ENCODE measurements around the gene ASB13.

The ASB13 gene

DNA sequence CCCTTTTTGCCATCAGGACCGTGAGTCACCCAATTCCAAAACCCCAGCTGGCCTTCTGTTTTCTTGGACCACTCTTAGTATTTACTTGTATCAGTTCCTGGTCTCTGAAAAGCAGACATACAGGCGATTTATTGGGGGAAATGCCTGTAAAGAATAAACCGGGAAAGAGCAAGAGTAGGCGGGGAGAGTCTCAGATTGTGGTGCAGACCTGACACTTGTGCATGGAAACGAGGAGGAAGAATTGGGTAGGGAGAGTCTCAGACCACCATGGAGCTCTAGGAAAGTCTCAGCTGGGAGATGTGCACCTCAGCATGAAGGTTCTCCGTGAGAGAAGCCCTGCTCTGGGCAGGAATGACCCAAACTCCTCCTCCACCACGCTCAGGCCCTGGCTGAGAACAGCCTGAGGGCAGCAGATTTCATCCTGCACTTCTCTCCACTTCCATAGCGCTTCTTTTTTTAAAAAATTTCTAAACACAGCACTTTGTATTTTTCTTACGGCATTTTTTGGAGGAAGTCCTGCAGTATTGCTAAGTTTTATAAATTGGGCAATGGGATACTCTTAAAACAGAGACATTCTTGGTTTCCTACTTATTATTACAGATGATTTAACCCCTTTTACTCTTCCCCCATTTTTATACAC is 12.1 kb upstream of the ASB13 start:
- DNase-seq, result no peak
- in situ Hi-C loops (cut with HindIII; ENCODE audit: low pct_ligation_motif_present, low pct_unique_long_range_greater_than_20kb, low sequenced_read_pairs), result no loop called here

DNA sequence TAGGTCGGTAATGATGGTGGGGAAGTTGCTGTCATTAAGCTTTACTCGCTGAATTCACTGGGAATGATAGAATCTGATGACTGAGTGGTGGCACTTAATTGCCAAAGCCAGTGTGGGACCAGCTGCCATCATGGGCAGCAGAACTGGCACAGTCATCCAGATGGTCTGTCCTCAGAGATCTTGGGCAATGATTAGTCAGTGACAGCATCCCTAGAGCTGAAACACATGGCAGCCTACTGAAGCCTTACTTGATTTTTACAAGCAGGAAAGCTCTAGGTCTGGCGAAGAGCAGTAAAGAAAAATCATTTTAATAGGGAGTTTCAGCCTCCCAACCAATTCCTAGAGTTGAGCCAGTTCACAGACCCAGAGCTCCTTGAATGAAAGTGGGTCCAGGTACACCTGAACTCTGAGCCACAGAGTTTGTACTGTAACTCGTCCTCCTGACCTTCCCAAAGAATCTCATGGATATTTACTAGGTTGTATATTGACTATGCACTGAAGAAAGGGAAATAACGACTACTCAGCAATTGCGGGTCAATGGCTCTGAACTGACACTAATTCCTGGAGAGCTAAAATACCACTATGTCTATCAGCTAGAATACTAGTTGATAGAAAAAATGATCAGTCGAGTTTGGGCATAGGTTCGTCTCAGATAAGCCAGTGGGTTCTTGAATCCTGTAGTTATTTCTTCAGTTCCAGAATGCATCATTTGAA is 4.4 kb upstream of the ASB13 start:
- no peak for DNase-seq
- in situ Hi-C loops (cut with HindIII; ENCODE audit: low pct_ligation_motif_present, low pct_unique_long_range_greater_than_20kb, low sequenced_read_pairs), result no loop called here

DNA sequence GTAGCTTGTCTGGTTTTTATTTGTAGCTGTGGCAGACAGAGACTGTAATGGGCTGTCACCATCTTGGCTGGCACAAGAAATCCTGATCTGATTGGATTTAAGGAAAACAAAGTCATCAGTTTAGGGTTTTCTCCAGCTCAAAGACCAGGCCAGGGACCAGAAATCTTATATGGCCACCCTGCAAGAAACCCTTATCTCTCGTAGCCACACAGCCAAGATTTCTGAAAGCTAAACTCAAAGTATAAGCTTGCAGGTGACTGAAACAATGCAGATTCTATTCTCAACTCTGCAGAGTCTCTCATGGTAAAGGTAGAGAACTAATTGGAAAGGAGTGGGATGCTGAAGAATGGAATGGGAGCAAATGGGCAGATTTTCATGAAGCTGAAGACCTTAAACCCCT is 3.2 kb upstream of the ASB13 start:
- DNase-seq, result no peak
- in situ Hi-C loops (cut with HindIII; ENCODE audit: low pct_ligation_motif_present, low pct_unique_long_range_greater_than_20kb, low sequenced_read_pairs), result no loop called here

DNA sequence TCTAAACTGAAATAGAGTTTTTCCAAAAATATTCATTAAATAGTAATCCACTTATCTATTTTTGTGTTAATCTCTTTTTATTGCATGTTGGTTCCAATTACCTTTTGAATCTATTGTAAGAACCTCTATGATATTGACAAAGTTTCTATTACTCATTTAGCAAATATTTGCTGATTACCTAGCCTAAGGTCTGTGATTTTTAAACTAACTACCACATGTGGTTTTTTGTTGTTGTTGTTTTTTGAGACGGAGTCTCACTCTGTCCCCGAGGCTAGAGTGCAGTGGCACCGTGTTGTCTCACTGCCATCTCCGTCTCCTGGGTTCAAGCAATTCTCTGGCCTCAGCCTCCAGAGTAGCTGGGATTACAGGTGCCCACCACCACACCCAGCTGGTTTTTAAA is 2.0 kb upstream of the ASB13 start:
- DNase-seq, result no peak
- in situ Hi-C loops (cut with HindIII; ENCODE audit: low pct_ligation_motif_present, low pct_unique_long_range_greater_than_20kb, low sequenced_read_pairs), result no loop called here

DNA sequence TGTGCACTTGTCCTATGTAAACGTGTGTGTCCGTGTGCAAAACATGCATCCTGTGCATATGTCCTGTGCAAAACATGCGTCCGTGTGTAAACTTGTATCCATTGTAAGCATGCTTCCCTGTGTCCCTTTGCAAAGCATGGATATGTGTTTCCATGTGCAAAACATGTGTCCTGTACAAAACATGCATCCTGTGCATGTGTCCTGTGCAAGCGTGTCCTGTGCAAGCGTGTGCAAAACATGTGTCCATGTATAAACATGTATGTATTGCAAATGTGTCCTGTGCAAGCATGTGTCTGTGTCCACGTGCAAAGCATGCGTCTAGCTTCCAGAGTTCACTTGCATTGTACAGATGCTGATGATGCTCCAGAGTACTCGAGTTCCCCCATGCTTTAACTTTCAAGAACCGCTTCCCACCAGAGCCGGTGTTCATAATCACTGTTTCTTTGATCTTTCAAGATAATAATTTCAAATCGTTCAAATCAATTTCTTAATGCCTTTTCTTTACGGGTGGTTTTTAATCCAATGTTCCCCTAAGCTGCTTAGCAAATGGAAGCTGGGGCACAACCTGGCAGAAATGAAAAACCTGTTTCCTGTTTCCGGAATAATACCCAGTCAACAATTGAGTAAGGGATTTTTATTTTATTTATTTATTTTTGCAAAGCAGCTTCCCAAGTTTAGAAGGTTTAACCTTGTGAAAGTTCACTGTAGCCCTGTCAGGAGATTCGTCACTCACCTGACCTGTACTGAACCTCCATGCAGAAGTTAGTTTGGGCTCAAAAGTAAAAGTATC is 641 bp upstream of the ASB13 start:
- in situ Hi-C loops (cut with HindIII; ENCODE audit: low pct_ligation_motif_present, low pct_unique_long_range_greater_than_20kb, low sequenced_read_pairs), result no loop called here
- DNase-seq, result no peak

DNA sequence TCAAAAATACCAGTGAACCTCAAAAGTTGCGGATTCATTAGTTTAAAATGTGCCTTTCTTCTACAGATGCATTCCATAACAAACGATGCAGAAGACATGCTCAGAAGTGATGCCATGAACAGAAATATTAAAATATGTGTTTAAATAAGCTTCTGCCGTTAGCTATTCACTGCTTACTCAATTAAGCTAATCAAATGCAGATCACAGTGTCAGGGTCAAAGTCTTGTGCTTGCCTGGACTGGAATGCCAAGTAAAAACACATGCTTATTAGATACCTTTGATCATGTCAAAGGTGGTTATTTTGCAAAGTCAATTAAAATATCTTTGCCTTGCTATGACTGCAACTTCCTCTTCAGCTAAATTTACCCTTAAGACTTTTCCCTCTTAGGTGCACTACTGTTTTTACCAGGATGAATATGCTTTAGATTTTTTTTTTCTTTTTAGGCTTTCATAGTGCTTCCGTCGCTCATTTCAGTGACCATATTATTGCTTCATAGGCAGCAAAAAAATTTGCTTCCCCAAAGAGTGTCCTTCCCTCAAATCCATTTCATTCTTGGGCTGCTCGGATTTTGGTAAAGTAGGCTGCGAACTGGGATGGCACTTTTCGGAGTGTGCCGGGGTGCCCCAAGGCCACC is 905 bp downstream of the ASB13 start:
- in situ Hi-C loops (cut with HindIII; ENCODE audit: low pct_ligation_motif_present, low pct_unique_long_range_greater_than_20kb, low sequenced_read_pairs), result no loop called here
- DNase-seq, result no peak

DNA sequence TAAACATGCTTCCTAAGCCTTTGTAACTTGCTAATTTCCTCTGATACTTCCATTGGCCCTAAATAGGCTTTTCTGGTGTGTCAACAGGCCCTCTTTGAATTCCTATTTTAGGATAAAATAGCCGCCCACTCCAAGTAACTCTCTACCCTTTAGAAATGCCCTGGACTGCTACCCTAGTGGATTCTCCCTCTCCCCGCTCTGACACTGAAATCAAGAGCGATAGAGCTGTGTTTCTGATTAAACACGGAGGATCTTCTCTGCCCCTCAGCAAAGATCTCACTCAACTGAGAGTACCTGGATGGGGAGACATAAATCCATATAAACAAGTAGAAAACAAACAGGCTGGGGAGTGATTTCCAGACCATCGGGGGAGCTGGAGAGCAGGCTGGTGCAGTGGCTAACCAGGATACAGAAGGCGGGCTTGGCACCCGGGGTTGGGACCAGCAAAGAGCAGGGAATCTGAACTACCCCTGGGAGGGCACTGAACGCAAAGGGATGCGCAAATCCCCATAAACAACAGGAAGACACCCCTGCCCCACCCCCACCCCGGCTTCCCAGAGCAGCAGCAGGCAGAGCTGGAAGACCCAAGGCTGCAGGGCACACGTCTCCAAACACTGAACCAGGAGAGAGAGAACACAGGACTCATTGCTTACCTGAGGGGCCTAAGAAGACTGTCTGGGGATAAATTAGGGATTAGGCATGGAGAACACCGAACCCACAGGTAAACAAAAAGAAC is 2.5 kb downstream of the ASB13 start:
- in situ Hi-C loops (cut with HindIII; ENCODE audit: low pct_ligation_motif_present, low pct_unique_long_range_greater_than_20kb, low sequenced_read_pairs), result no loop called here
- DNase-seq, result no peak

DNA sequence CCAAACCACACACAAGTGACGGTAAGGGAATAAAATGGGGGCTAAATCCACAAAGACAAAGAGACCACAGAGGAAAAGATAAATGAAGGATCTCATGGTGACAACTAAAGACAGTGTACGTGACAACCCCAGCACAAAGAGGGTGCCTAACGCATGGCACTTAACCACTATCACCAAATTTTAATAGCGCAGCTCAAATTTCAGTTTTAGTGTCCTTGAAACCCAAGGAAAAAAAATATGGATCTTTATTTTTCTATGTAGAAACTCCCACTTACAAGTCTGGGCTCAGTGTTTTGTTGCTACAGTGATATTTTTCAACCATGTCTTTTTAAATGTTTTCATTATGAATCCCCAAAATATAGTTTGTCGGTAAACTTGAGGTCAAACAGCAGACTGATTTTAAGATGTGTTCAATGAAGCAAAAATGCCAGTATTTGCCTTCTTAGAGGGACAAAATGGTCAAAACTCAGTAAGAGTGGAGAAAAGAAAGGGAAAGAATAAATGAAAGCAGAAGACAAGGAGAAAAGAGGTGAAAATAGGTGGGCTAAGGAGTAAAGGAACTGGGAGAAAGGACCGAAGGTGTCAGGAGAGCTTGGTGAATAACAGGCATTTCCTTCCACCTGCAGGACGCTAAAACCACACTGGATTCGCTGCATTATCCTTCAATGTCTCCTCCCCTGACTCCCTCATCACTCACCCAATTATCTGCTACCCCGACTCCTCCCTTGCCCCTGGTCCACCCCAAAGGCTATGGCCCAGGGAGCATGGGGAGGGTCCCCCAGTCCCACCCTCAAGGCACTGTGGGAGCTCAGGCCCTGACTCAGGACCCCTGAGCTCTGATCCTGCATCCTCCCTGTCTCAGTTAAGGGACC is 3.5 kb downstream of the ASB13 start:
- DNase-seq, result no peak
- in situ Hi-C loops (cut with HindIII; ENCODE audit: low pct_ligation_motif_present, low pct_unique_long_range_greater_than_20kb, low sequenced_read_pairs), result no loop called here

DNA sequence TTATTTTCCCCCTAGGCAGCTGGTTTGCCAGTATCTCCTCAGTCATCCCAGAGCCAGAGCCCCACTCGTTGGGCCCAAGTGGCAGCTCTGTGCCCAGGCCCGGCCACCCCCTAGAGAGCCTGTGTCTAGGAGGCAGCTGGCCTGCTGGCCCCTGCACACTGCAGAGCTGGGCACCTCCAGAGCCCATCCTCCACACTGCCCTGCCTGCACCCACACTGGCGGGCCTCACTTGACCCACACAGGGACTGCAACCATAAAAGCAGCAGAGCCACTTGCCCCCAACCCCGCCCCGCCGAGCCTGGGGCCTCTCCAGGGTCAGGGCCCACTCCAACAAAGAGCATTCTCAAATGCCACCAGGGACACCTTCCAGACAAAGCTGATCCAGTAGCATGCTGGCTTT is 5.4 kb downstream of the ASB13 start:
- in situ Hi-C loops (cut with HindIII; ENCODE audit: low pct_ligation_motif_present, low pct_unique_long_range_greater_than_20kb, low sequenced_read_pairs), result no loop called here
- DNase-seq, result no peak

DNA sequence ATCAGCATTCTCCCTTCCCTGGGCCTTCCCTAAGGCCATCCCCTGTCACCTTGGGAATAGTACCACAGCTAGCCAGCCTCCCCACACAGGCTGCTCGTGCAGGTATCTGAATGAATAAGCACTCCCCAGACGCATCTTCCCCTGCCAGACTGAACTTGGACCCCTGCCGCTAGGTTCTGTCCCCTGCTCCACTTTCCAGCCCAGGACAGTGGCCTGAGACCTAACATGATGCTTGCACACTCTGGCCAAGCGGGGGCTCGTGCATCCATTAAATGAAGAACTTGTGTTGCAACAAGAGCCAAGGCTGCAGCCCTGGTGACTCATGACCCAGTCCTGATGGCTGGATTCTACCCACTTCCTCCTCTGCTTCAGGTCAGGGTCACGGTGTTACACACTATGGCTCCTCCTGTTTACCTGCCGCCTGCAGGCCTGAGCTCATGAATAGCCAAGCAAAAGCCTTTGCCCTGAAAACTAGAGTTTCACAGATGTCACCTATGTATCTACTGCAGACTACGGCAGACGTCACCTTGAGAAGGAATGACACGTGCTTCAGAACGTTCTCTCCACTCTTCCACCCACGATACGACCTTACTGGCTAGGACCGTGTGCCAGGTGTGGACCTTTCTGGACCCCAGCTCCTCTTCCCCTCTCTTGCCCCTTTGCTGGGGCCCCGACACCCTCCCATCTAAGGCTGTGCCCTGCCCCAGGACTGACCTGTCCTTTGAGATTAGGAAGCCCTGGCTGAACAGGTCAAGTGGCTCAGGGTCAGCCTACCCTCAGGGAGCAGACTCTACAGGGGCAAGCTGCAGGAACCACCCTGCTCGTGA is 6.5 kb downstream of the ASB13 start:
- peak; percentile 43 for DNase-seq
- in situ Hi-C loops (cut with HindIII; ENCODE audit: low pct_ligation_motif_present, low pct_unique_long_range_greater_than_20kb, low sequenced_read_pairs), result no loop called here

DNA sequence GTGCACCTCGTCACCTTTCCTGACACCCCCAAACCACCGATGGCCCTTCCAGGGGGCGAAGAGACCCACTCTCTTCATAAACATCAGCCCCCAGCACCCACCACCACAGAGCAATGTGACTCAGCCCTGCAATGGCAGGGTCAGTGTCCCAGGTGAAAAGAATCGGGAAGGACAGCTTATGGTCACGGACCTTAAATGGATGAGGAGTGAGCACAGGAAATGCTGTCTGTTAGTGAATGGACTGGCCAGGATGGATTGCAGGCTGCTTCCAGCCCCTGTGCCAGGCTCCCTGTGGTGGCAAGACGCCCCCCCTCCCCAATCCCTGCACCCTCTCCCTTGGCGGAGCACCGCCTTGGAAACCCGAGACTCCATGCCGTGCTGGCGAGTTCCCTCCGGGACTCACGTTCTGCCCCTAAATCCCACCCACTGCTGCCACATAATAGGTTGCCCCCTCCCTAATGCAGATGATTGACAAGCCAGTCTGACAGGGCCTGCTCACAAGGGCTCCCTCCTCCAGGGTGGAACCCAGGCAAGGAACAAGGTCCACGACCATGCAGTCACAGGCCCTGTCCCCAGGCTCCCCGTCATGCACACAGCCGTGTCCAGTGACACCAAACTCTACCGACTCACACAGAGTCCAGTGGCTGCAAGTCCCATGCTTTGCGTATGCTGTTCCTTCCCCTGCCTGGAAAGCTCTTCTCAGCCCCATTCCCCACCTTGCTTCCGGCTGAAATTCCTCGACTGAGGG is 7.3 kb downstream of the ASB13 start:
- no peak for DNase-seq
- in situ Hi-C loops (cut with HindIII; ENCODE audit: low pct_ligation_motif_present, low pct_unique_long_range_greater_than_20kb, low sequenced_read_pairs), result no loop called here

DNA sequence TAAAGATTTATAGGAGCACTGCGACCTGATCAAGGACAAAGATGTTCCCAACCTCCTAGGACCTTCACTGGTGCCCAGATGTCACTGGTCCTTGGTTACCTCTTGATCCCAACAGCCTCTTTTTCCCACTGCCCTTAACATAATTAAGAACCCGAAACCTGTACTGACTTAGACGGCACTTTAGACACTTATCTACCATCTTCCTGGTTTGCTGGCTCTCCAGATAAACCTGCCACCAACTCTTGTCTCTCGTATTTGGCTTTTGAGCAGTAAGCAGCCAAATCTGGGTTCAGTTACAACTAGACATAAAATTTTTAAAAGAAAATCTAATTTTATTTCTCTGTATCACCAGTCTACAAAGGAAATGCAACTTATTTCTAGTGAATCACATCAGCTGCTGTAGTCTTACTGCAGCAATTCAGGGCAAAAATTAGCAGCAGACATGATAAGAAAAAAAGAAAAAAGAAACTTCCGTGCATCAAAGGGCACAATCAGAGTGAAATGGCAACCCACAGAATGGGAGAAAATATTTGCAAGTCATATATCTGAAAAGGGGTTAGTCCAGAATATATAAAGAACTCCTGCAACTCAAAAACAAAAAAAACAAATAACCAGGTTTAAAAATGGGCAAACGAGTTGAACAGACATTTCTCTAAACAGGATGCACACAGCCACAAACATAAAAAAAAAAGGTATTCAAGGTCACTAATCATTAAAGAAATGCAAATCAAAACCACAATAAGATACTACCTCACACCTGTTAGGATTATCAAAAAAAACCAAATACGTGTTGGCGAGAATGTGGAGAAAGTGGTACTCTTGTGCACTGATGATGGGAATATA is 9.4 kb downstream of the ASB13 start:
- in situ Hi-C loops (cut with HindIII; ENCODE audit: low pct_ligation_motif_present, low pct_unique_long_range_greater_than_20kb, low sequenced_read_pairs), result no loop called here
- DNase-seq, result no peak

DNA sequence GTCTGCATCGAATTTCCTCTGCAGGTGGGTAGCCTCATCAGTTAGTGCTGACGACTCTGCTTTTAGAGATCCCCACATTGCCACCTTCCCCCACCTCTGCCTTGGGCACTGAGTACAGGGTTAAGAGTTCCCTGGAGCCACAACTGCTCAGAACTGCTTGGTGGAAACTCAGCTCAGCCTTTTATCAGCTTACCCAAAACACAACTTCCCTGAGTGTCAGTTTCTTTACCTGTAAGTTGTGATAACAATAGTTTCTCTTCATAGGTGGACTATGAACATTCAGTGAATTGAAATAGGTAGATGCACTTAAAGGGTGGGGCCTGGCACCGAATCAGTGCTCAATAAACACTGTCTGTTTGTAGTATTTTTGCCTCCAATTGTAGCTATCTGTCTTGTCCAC is 11.3 kb downstream of the ASB13 start:
- in situ Hi-C loops (cut with HindIII; ENCODE audit: low pct_ligation_motif_present, low pct_unique_long_range_greater_than_20kb, low sequenced_read_pairs), result no loop called here
- no peak for DNase-seq

DNA sequence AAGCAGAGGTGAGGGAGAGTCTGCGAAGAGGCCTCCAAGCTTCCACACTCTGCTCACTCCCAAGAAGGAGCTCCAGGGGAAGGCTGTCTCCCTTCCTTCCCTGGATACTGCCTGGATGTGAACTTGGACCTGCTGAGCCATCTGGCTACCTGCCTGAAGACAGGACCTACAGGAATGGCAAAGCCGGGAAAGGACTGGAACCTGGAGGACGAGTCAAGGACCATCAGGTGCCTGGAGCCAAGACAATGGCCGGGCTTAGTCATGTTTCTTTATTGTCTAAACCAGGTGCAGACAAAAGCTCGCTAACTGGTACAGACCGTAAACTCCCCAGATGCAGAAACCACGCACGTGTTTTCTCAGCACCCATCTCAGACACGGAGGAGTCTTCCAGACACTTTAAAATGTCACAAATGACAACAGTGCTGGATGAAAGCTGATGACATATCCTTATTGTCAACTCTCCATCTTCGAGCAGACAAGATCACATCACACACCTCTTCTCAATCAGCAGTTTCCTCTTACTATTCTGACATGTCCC is 12.1 kb downstream of the ASB13 start:
- in situ Hi-C loops (cut with HindIII; ENCODE audit: low pct_ligation_motif_present, low pct_unique_long_range_greater_than_20kb, low sequenced_read_pairs), result no loop called here

DNA sequence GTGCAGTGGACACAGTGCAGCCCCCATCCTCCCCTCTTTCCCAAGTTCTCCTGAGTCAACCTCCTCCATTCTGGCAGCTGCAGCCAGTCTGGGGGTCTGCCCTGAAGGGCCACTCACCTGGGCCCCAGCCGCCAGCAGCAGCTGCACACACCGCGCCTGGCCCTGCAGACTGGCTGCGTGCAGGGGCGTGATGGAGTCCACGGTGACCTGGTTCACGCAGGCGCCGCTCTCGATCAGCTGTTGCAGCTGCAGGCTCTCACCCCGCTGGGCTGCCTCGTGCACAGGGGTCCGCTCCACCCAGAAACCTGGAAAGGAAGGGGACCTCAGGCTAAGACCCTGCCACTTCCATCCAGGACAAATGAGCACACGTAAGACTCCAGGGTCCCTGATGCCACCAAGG is 13.6 kb downstream of the ASB13 start:
- no peak for DNase-seq
- in situ Hi-C loops (cut with HindIII; ENCODE audit: low pct_ligation_motif_present, low pct_unique_long_range_greater_than_20kb, low sequenced_read_pairs), result no loop called here

More for the DNA sequence above, 12.1 kb downstream of the ASB13 start:
- DNase-seq, result no peak
